ENCODE data around the gene MMADHC.

Gene MMADHC

DNA sequence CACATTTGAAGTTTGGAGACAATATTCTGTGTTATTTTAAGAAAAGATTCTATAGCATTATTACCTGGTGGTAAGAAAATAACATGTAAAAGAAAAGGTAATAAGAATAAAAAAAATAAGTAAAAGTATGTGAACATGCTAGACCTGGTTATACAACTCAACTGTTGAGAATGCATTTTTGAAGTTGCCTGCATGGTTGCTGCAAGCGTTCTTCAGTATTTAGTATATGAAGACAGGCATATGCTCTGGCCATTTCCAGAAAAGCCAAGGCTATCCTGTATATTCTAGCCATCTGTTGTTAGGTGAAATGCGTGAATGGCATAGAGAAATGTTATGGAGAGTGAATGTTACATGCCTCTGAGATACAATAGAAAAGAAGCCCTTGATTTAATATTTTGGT, 6.8 kb upstream of the MMADHC start:
- DNase-seq: no peak
- Histone ChIP-seq H3K4me1 (peaks cover 0 to 5% (median 2%) of the 10 kb centered on the region in 4 donors), H3K36me3 (no peaks in the 10 kb centered on the region), H3K27ac (no peak overlapping the region), H3K4me3 (no peak overlapping the region), H3K9me3 (no peaks in the 10 kb centered on the region), H3K27me3 (no peaks in the 10 kb centered on the region)
- TF ChIP-seq, protein P1, sequence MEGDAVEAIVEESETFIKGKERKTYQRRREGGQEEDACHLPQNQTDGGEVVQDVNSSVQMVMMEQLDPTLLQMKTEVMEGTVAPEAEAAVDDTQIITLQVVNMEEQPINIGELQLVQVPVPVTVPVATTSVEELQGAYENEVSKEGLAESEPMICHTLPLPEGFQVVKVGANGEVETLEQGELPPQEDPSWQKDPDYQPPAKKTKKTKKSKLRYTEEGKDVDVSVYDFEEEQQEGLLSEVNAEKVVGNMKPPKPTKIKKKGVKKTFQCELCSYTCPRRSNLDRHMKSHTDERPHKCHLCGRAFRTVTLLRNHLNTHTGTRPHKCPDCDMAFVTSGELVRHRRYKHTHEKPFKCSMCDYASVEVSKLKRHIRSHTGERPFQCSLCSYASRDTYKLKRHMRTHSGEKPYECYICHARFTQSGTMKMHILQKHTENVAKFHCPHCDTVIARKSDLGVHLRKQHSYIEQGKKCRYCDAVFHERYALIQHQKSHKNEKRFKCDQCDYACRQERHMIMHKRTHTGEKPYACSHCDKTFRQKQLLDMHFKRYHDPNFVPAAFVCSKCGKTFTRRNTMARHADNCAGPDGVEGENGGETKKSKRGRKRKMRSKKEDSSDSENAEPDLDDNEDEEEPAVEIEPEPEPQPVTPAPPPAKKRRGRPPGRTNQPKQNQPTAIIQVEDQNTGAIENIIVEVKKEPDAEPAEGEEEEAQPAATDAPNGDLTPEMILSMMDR (IDR thresholded peaks at IDR 0.05): no peak
- intact Hi-C loops (cut with DNase I; ENCODE audit: low total_unique reads): loop anchor here (10.0 kb wide), 2 partner anchors 1020 to 1640 kb away; no protein-coding TSS in a partner anchor

GRCh38 chr2:149587950-149588487, 444 bp upstream of the MMADHC start:
- Histone ChIP-seq H3K27ac (peak overlapping the region; percentile 93 to 98), H3K27me3 (no peaks in the 10 kb centered on the region), H3K4me3 (peak overlapping the region; percentile 64 to 84), H3K36me3 (peaks cover 0 to 7% (median 0%) of the 10 kb centered on the region in 3 donors), H3K4me1 (peaks cover 0 to 41% (median 28%) of the 10 kb centered on the region in 4 donors), H3K9me3 (no peaks in the 10 kb centered on the region)
- intact Hi-C loops (cut with DNase I; ENCODE audit: low total_unique reads): loop anchor here (5.0 kb wide), 1 partner anchor 899 kb away; the partner anchor contains the start of gene RND3
- TF ChIP-seq, protein P1 (IDR thresholded peaks at IDR 0.05): no peak
- no peak for DNase-seq

DNA sequence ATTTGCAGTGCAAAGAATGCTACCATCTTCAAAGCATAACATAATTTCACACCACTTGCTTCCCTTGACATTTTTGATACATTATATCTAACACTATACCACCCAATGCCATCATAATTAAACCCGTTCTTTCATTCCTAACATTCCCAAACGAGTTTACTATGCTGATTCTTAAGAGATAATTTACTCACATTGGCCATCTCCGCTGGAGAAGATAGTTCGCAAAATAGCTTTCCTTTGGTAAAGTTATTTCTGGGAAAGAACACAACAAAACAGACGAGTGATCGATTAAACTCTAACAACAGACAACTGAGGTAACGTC, 716 bp downstream of the MMADHC start:
- peaks cover 0 to 47% (median 31%) of the 10 kb centered on the region in 4 donors for H3K4me1 ChIP-seq

GRCh38 chr2:149586063-149586462, 1.5 kb downstream of the MMADHC start:
- Histone ChIP-seq H3K27ac (peak overlapping the region in 1 of 2 donors; percentile 93), H3K27me3 (no peaks in the 10 kb centered on the region), H3K9me3 (no peaks in the 10 kb centered on the region), H3K36me3 (peaks cover 0 to 20% (median 7%) of the 10 kb centered on the region in 3 donors), H3K4me1 (peaks cover 0 to 48% (median 31%) of the 10 kb centered on the region in 4 donors), H3K4me3 (peak overlapping the region; percentile 64 to 84)
- intact Hi-C loops (cut with DNase I; ENCODE audit: low total_unique reads): loop anchor here (5.0 kb wide), 1 partner anchor 901 kb away; the partner anchor contains the start of gene RND3
- TF ChIP-seq, protein P1 (IDR thresholded peaks at IDR 0.05): no peak
- DNase-seq: no peak

More for the DNA sequence above, 716 bp downstream of the MMADHC start:
- peak overlapping the region; percentile 93 to 98 for H3K27ac ChIP-seq
- DNase-seq: no peak
- H3K36me3 ChIP-seq: peaks cover 0 to 12% (median 0%) of the 10 kb centered on the region in 3 donors
- H3K27me3 ChIP-seq: no peaks in the 10 kb centered on the region
- TF ChIP-seq, protein P1 (IDR thresholded peaks at IDR 0.05): no peak
- peak overlapping the region; percentile 64 to 84 for H3K4me3 ChIP-seq
- intact Hi-C loops (cut with DNase I; ENCODE audit: low total_unique reads): loop anchor here (5.0 kb wide), 1 partner anchor 900 kb away; the partner anchor contains the start of gene RND3
- H3K9me3 ChIP-seq: no peaks in the 10 kb centered on the region

DNA sequence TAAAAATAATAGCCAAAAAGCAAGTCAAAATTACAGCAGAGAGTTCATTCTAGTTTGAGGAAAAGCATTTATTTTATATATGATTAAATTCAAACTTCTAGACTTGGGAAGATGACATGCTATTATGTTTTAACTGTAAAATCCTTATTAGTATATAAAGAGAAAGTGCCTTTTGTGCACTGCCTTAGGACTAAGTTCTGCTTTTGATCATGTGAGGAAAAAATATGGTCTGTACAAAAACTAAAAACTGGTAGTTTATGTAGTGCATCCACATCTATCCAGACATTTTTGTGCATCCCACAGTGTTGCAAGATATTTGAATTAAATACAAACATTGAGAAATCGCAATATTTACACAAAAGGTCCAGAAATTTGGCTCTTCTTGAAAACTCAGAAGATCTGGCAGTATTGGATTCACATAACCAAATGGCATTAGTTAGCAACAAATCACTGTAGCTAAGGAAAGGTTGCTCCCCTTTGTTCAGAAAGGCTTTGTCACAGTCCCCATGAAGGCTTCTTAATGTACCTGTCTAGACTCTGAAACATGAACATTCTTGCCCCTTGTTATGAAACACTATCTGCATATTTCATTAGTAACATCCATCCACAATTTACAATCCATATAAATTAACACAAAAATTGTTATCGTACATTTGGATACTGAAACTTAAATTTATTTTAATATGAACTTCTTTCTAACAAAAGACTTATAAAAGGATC, 2.2 kb downstream of the MMADHC start:
- Histone ChIP-seq H3K27me3 (no peaks in the 10 kb centered on the region), H3K9me3 (no peaks in the 10 kb centered on the region), H3K36me3 (peaks cover 0 to 26% (median 7%) of the 10 kb centered on the region in 3 donors), H3K4me3 (peak overlapping the region in 1 of 2 donors; percentile 84), H3K27ac (peak overlapping the region in 1 of 2 donors; percentile 93), H3K4me1 (peaks cover 0 to 55% (median 32%) of the 10 kb centered on the region in 4 donors)
- no peak for DNase-seq
- TF ChIP-seq, protein P1 (IDR thresholded peaks at IDR 0.05): no peak
- intact Hi-C loops (cut with DNase I; ENCODE audit: low total_unique reads): loop anchor here (5.0 kb wide), 1 partner anchor 902 kb away; the partner anchor contains the start of gene RND3
